HG02588 (cell line): ENCODE results near the gene DUSP18.
A peak's percentile ranks its signal among the peaks of the same experiment; 100 is the strongest.
"Not testable (repeated sequence)": the region's sequence is repeated elsewhere in the genome, so short reads cannot be mapped to it uniquely, and the experiment has no call there.

Source experiments
- ATAC-seq: cut with Tn5 transposase; IDR thresholded peaks from one replicate; pipeline ENCODE4 v1.9.1; 2021; ENCODE audit warnings: mild to moderate bottlenecking, moderate library complexity; ENCODE audit not compliant: unreplicated experiment

Gene DUSP18

DNA sequence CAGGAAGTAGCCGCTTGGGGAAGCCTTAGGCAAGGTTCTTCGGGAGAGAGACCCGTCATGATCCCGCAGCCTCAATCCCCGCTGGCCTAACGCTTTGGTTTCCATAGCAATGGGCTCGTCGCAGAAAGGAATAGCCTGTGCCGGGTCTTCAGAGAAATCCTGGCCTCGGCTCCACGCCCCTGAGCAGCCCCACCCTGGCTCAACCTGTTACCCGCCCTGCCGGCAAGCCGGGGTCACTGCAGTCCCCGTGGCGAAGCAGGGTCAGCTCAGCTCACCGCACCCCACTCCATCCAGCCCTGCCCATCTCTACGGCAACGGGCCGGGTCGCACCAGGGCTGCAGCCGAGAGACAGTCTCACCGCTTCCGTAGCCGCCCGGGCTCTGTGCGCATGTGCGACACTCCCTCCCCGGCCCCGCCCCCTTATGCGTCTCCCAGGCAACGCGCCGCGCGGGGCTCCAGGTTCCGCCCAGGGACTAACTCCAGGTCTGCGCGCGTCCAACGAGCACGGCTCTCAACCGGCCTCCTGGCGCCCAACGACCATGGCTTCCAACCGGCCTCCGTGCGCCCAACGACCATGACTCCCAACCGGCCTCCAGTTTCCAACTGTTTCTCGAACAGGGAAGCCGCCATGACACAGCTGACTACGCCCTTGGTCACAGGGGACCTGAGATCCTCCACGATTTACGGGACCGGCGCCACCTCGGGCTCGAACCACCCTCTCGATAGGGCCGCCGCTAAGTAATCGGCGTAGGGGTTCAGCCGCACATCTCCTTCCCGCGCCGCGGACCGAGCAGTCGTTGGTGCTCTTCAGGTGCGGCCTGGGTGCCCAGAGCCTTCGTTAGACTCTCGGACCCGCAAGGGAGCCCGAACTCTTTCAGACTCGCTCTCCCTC is at the start of gene DUSP18:
DUSP18 (minus strand) TSS at position 382 of the 892 bp plus-strand sequence. CDS start 3,872 bp downstream, outside the sequence.
- ATAC-seq: peak; percentile 92

DNA sequence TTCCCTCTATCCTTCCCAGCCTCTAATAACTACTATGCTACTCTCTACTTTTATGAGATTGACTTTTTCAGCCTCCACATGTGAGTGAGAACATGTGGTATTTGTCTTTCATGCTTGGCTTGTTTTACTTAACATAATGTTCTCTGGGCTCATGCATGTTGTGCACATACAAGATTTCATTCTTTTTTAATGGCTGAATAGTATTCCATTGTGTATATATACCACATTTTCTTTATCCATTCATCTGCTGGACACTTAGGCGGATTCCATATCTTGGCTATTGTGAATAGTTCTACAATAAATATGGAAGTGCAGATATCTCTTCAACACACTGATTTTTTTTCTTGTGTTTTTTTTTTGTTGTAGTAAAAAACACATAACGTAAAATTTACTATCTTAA is 46.4 kb upstream of the DUSP18 start:
- no peak for ATAC-seq

DNA sequence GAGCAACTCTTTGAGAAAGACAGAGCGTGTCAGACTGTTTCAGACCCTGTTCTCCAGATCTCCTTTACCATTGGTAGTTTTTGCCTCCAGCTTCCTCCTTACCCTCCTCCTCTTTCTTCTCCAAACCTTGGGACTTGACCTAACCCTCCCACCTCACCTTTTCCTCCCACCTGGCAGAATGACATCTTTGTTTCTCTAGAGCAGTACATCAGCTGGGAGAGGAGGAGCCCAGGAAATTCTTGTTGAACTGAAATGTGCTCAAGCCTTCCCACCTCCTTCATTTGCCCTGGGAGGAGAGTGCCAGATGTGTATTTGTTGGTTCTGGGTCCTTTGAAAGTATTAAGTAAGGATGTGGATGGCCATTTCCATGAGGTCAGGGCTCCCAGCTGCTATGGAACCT is 44.4 kb upstream of the DUSP18 start:
- no peak for ATAC-seq

DNA sequence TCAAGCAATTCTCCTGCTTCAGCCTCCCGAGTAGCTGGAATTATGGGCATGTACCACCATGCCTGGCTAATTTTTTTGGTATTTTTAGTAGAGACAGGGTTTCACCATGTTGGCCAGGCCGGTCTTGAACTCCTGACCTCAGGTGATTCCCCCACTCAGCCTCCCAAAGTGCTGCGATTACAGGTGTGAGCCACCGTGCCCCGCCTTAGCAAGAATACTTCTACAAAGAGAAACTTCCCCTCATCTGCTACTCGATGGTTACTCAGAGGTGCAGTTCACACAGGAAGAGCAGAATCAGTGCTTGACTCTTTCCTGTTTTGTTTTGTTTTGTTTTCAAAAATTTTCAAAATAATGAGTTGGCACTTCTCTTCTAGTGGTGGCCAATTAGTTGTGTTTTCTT is 42.3 kb upstream of the DUSP18 start:
- ATAC-seq: not testable (repeated sequence)

DNA sequence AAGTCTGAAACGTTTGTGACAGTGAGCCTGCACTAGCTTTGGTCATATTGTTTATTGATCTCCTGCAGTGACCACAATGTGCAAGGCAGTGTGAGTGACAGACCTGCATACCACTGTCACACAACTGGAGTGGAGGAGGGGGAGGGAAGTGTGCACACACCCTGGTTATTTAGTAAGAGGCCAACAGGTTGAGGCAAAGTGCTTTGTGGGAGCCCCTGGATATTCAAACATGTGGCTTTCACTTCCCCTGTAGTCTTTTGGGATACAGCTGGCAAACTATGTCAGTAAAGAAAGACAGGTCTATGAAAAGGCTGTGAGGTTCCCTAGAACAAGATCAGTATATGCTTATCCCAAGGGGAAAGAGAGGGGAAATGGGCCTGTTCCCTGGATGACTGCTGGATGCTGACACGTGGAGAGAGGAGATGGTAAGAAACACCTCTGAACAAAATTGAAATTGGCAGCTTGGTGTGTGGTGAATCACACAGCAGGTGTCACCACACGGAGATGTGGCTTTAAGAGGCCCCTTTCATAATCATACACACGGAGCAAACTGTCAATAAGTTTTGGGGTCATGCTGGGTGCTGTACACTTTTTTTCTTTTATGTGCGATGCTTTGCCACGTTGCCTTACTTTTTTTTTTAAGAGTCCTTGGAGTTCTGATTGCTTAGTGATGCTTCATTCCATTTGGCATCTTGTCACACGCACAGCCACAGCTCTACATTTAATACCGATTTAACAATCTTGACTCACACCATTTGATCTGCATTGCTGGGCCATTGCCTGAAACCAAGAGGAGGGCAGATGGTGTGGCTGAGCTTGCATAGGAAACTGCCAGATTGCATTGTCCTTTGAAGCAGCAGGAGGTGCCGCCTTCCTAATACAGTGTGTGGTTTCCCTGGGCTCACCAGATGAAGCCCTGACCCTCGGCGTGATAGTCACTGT is 38.3 kb upstream of the DUSP18 start:
- ATAC-seq: peak; percentile 53

DNA sequence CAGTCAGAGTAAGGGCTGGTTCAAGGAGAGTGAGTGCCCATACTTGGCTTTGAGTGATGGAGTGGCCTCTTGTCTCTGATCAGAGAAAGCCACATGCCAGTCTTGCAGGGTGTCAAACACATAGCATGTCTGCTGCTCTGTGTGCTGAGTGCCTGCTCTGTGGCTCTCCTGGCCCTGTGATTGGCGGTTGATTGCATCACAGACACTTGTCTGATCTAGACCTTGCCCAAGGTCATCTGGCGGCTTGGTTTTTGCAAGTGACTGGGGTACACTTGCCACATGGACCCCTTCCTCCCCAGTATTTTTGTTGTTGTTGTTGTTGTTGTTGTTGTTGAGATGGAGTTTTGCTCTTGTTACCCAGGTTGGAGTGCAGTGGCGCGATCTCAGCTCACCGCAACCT is 37.3 kb upstream of the DUSP18 start:
- no peak for ATAC-seq

DNA sequence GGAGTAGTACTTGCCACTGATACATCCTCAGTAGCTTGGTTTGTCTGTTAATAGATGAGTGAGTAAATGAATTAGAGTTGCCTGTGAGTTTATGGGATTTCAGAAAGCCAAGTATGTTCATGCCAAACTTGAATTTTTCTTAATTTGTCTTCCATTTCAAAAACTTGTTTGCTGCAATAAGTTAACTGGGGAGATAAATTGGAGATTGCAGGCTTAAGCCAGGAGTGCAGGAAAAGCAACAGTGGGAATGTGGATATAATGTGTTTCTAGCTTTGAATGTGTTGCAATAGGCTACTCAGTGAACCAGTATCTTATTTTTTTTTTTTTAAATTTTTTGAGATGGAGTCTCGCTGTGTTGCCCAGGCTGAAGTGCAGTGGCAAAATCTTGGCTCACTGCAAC is 35.2 kb upstream of the DUSP18 start:
- no peak for ATAC-seq

DNA sequence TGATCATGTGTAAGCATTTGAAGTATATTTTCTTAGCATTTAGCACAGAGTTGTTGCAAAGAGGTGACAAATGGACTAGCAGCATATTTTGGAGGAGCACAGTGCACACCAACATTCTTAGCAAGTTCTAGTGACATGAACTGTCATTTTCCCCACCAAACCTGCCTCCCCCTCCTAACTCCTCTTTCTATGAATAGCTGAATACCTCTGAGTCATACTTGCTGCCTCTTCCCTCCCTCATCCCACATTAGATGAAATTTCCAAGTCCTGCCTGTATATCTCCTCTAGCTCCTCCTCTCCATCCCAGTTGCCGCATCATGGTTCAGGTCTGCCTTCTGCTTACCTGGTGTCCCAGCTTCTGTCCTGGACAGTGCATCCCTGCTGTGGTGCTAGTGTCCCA is 34.2 kb upstream of the DUSP18 start:
- no peak for ATAC-seq

DNA sequence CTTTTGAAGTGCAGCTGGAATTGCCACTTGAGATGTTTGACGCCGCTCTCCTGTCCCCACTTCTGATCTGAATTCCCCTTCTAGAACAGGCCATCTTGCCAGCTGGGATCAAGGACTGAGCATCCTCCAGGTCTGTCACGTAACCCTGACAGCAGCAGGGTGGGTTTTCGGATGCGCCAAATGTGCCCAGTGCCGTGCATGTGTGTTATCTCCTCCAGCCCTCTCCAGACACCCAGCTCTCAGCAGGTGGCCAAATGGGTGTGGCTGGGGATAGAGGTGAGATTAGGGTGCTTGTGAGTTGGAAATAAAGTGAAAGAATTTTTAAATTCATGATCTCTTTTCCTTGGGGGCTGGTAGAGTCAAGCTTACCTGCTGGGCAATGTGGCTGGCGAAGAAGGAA is 30.3 kb upstream of the DUSP18 start:
- ATAC-seq: no peak

DNA sequence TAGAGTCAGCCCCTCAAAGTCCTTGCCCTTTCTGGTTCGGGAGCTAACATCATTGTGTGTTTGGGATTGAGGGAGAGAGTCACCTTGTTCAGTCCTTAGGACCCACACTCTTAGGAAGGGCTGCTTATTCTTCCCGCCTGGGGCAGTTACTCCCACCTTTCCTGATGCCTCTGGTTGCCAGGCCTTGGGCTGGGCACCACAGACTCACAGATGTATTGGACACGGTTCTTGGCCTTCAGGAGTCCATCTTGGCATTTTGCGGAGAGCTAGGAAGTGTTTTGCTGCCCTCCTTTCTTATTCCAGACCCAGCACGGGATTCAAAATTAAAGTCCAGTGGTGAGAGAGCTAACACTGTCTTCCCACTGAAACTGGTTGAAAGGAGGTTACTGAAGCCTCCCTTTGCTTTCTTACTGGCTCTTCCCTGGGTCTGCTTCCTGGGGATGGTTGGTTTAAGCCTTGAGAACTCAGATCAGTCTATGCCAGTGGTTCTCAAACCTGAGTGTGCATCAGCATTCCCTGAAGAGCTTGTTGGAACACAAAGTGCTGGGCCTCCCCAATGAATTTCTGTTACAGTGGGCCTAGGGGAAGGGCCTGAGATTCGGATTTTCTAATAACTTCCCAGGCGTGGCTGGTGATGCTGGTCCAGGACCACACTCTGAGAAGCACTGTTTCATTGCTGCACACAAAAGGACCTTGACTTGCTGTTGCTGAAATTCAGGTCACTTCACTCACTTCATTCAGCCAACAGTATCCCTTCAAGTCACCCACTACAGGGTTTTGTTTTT is 28.4 kb upstream of the DUSP18 start:
- ATAC-seq: no peak

DNA sequence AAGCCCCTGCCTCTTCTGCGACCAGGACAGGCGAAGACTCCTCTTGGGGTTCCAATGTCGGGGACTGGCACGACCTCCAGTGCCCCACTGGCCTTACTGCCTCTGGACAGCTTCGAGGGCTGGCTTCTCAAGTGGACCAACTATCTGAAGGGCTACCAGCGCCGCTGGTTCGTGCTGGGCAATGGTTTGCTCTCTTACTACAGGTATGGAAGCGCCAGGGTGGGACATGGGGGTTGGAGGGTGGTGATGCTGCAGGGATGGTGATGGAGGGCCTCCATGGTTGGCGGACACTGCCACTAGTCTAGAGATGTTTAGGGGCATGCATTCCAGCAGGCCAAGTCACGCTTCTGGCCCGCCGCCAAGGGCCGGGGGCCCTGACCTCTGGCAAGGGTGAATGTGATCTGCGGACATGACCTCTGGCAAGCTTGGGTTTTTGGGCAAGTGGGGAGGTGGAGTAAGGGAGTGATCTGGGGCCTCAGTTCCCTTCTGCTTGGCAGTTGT is 27.7 kb upstream of the DUSP18 start:
- ATAC-seq: no peak

DNA sequence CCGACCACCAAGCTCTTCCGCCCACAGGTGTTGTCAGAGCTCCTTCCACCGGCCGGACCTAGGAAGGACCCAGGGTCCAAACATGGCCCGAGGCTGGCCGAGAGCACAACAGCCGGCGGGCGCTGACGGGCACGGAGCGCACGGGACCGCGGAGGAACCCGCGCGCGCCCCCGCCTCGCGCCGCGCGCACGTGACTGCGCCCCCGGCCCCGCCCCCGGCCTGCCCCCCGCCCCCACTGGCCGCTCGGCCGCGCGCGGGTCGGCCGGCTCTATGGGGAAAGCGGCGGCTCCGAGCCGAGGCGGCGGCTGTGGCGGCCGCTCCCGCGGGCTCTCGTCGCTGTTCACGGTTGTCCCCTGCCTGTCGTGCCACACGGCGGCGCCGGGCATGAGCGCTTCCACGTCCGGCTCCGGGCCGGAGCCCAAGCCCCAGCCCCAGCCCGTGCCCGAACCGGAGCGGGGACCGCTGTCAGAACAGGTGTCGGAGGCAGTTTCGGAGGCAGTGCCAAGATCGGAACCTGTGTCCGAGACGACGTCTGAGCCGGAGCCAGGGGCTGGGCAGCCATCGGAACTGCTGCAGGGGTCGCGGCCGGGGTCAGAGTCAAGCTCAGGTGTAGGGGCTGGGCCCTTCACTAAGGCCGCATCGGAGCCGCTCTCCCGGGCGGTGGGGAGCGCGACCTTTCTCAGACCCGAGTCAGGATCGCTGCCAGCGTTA is 27.1 kb upstream of the DUSP18 start, which contains the start of gene OSBP2:
OSBP2 (plus strand) TSS at position 235 of the 711 bp plus-strand sequence; CDS start at position 271, 36 bp downstream.
- ATAC-seq: no peak

DNA sequence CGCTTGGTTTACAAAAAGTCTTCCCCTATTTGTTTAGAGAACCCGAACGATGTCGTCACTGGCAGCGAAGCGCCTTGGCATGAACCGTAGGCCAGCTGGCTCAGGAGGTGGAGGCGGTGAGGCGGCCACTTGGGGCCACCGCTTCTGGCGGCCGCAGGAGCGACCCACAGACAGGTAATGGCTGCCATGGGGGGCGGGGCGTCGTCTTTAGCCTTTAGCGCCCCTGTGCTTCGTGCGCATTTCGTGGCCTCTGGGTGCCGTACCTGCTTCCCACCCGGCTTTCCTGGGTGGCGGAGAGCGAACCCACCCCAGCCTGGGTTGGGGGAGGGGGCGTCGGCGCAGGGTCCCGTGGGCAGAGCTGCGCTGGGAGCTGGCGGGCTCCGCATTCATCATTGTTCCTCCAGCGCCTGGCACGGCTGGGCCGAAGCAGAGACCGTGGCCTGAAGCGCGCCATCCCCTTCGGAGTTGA is 26.5 kb upstream of the DUSP18 start:
- no peak for ATAC-seq

DNA sequence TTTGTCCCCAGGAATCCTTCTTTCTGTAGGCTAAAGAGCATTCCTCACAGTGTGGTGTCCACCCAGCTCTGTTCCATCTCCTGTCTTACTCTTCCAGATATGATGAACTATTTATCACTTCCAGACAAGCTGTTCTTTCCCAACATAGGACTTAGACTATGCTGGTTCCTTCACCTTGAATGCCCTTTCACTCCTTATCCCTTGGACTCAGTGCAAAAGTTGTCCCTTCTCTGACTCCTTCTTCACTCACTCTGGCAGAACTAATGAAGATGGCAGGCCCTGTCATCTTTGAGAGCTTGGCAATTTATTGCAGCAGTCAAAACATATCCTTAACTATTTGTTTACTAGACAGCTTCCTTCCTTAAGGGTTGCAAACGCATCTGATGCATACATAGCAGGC is 23.5 kb upstream of the DUSP18 start:
- no peak for ATAC-seq

DNA sequence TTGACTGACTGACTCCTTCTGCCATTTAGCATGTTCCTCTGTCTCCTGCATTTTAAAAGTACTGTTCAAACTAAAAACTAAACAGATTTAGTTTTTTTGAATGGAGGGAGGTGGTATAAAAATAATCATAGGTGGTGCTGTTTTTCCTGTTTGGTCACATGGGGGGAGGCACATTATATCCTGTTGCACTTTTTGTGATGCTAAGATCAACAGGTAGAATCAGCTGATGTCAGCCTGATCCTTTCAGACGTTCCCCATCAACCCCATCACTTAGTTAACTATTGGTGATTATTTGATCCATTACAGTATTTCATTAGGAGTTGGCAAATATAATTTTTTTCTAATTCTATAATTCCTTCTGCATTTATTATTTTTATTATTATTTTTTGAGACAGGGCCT is 21.9 kb upstream of the DUSP18 start:
- ATAC-seq: no peak

DNA sequence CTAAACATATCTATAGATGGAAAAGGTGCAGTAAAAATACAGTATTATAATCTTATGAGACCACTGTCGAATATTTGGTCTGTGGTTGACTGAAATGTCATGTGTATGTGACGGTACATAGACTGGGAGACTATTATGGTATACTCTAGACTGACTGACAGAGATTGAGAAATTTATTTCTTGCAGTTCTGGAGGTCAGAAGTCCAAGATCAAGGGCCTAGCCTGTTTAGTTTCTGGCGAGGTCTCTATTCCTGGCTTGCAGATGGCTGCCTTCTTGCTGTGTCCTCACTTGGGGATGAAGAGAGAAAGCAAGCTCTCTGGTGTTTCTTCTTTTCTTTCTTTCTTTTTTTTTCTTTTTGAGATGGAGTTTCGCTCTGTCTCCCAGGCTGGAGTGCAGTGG is 19.7 kb upstream of the DUSP18 start:
- ATAC-seq: no peak

DNA sequence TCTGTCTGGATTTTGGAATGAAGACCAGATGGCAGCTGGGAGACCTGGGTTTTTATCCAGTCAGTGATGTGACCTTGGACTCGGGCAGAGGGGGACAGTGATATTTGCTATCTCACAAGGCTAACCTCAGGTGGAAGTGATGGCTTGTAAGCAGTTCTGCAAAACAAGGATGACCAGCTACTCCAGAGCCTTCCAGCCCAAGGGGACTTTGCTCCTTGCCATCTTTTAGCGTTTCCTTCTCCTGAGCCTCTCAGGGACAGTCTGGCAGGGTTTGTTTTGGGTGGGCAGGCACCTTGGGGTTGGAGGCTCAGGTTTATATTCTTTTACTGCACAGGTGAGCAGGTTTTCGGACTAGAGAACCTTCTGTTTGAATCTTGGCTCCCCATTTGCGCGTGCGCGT is 17.5 kb upstream of the DUSP18 start:
- ATAC-seq: no peak

DNA sequence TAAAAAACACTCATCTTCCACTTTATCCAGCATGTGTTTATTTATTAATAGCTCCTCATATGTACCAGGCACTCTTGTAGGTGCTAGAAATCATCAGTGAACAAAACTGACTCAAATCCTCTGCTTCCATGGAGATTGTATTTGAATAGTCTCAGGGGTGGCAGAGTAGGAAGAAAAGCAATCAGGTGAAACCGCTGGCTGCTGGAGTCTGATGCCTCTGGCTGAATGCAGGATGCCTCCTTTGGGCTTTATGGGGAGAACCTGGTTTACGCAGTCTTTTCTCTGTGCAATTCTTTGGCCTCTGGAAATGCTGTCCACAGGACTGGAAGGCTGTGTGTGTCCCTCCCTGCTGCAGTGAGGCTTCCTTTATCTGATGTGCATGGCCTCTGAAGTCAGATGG is 14.2 kb upstream of the DUSP18 start:
- ATAC-seq: no peak

DNA sequence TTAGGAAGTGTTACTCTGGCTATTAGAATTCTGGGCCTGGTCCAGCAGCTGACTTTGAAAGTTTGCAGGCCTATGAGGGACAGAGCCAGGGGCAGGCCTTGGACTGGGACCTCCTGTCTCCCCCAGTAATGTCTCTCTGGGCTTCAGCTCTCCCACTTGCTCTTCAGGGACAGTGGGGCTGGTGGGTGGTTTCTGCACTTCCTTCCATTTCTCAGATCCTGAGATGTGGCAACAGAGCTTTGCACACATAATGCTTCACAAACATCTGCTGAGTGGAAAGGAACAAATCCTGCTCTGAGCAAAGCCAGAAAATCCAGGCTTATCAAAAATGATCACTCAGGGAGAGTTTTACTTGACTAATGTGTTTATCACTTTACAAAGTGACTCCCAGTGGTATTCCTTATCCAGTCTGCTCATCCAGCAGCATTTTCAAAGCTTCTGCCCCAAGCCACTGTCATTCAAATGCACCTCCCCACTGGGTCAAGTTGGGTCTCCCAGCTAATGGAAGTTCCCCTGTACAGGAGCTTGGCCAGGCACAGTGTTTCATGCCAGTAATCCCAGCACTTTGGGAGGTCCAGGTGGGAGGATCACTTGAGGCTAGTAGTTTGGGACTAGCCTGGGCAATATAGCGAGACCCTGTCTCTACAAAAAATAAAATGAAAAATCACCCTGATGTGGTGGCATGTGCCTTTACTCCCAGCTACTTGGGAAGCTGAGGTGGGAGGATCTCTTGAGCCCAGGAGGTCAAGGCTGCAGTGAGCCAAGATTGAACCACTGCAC is 13.5 kb upstream of the DUSP18 start:
- ATAC-seq: no peak
